ENCODE data around the gene OTOS. TPM values are rescaled to one million over a fixed set of nuclear protein-coding genes. Genes with fewer than 3 reads are reported as not detected.

OTOS gene
- total RNA-seq, 4 donors from 2014 or later: not detected

DNA sequence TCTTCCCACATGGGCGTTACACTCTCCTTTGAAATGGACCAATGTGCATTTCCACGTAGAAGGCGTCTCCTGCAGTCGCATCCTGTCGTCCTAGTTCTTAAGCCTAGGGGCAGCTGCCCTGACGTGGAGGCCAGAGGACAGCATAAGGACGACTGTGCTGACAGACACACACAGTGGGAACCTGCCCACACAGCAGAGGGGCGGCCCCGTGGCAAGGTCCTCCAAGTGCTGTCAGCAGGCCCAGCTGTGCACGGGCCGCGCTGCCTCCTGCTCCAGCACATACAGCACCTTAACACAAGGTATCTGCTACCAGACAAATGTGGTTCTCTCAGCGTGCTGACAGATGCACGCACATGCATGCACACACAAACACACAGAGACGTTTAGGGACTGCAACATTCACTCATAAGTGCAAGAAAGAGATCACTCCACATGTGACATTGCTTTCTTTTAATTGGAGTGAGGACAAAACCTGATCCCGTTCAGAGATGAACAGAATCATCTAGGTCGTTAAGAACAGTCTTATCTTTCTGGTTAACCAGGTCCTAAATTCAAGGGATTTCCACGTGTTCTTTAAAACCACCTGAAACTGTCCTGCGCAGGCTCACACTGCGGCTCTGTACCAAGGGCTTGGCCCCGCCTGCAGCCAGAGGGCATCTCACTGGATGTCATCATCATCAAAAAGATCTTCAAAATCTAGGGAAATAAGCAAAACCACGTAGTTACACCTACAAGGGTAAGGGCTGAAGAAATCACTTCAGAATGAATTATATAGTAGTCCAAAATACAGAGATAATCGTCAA is 9.9 kb downstream of the OTOS start:
- Histone ChIP-seq H3K36me3 (peaks cover 64% of the 10 kb centered on the region), H3K4me3 (no peak overlapping the region), H3K9me3 (no peaks in the 10 kb centered on the region), H3K4me1 (peaks cover 24% of the 10 kb centered on the region), H3K27me3 (no peaks in the 10 kb centered on the region), H3K27ac (no peak overlapping the region)
- DNase-seq (ENCODE audit: low spot score in 2 of 2): peak; percentile 29 to 33
- WGBS: 91% methylated on average over 22 of the region's 23 CpGs
- TF ChIP-seq POLR2AphosphoS5 (IDR thresholded peaks at IDR 0.05) (no peak), EP300 (IDR thresholded peaks at IDR 0.05) (no peak)
- TF ChIP-seq, protein P1, sequence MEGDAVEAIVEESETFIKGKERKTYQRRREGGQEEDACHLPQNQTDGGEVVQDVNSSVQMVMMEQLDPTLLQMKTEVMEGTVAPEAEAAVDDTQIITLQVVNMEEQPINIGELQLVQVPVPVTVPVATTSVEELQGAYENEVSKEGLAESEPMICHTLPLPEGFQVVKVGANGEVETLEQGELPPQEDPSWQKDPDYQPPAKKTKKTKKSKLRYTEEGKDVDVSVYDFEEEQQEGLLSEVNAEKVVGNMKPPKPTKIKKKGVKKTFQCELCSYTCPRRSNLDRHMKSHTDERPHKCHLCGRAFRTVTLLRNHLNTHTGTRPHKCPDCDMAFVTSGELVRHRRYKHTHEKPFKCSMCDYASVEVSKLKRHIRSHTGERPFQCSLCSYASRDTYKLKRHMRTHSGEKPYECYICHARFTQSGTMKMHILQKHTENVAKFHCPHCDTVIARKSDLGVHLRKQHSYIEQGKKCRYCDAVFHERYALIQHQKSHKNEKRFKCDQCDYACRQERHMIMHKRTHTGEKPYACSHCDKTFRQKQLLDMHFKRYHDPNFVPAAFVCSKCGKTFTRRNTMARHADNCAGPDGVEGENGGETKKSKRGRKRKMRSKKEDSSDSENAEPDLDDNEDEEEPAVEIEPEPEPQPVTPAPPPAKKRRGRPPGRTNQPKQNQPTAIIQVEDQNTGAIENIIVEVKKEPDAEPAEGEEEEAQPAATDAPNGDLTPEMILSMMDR (IDR thresholded peaks at IDR 0.05): no peak

DNA sequence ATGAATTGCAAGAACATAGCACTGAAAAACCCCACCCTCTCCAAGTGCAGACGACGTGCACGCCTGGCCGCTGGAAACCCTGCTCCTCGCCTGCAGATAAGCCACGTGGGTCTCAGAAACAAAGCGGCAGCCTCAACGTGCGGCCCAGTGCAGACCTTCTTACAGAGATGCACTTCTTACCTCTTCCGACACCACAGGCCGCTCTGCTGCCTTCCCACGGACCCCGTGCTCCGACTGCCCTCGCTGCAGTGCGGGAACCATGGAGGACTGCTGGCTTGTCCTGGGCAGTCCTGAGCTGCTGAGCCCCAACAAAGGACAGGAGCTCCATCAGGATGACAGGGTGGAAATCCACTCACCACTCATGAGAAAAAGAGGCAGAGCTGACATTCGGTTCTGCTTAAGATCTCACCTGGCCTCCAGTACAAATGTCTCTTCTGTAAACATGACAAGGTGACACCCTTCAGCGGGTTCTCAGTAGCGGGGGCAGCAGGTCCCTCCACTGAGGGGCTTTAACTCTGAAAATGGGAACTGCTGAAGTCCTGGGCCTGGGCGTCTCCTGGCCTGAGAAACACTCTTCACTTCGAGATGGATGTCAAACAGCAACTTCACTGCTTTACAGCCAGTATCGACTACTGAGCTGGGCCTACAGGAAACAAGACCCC is 10.6 kb downstream of the OTOS start:
- Histone ChIP-seq H3K36me3 (peaks cover 64% of the 10 kb centered on the region), H3K27me3 (no peaks in the 10 kb centered on the region), H3K4me1 (peaks cover 17% of the 10 kb centered on the region), H3K9me3 (no peaks in the 10 kb centered on the region), H3K27ac (no peak overlapping the region), H3K4me3 (no peak overlapping the region)
- TF ChIP-seq EP300 (IDR thresholded peaks at IDR 0.05): no peak
- TF ChIP-seq, protein P1 (IDR thresholded peaks at IDR 0.05): no peak
- TF ChIP-seq POLR2AphosphoS5 (IDR thresholded peaks at IDR 0.05): no peak
- TF ChIP-seq POLR2A (IDR thresholded peaks at IDR 0.05): no peak
- 96% methylated on average over 18 of the region's 22 CpGs for WGBS
- peak; percentile 52 to 54 for DNase-seq (ENCODE audit: low spot score in 2 of 2)

DNA sequence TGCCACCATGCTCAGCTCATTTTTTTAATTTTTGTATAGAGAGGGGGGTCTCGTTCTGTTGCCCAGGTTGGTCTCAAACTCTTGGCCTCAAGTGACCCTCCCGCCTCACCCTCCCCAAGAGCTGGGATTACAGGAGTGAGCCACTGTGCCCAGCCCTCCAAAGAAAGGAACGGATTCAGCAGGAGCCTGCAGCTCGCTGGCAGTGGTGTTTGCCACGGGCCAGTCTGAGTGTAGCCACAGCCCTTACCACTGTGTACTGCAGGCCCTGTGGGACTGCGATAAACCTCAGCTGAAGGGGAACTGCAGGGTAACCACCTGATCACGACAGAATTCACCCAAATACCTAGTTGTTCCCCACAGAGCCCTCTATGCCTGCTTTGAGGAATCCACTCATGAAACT is 11.1 kb downstream of the OTOS start:
- peaks cover 64% of the 10 kb centered on the region for H3K36me3 ChIP-seq

DNA sequence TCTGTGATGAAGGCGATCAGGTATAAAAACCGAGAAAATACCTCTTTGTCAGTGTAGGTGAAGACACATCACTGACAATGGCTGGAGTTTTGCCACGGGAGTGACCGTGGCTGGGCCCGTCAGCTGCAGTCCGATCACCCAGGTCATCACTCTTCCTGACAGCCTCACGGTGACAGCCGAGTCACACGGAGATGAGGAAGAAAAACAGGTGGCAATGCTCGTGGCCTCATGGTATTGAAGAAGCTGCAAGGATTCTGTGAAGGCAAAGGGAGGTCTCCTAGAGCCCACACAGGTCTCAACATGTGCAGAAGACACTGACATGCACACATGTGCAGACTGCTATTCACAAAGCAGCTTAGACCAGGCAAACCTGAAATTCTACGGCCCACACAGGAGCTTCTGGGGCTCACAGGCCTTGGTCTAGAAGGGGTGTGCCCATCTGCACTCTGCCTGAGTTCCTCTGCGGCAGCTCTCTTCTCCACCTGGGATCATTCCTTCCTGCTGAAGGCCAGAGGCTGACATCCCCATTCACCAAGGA is 11.8 kb downstream of the OTOS start:
- Histone ChIP-seq H3K9me3 (no peaks in the 10 kb centered on the region), H3K27me3 (no peaks in the 10 kb centered on the region), H3K36me3 (peaks cover 64% of the 10 kb centered on the region), H3K27ac (no peak overlapping the region), H3K4me3 (no peak overlapping the region), H3K4me1 (peaks cover 7% of the 10 kb centered on the region)
- 66% methylated on average over 10 of the region's 12 CpGs for WGBS
- TF ChIP-seq, protein P1 (IDR thresholded peaks at IDR 0.05): no peak
- peak in 1 of 2 donors; percentile 48 for DNase-seq (ENCODE audit: low spot score in 2 of 2)

More for the DNA sequence above, 11.1 kb downstream of the OTOS start:
- Histone ChIP-seq H3K4me3 (no peak overlapping the region), H3K27ac (no peak overlapping the region), H3K9me3 (no peaks in the 10 kb centered on the region), H3K27me3 (no peaks in the 10 kb centered on the region), H3K4me1 (peaks cover 11% of the 10 kb centered on the region)
- TF ChIP-seq EP300 (IDR thresholded peaks at IDR 0.05) (no peak), POLR2AphosphoS5 (IDR thresholded peaks at IDR 0.05) (no peak), POLR2A (IDR thresholded peaks at IDR 0.05) (no peak)
- TF ChIP-seq, protein P1 (IDR thresholded peaks at IDR 0.05): no peak
- DNase-seq (ENCODE audit: low spot score in 2 of 2): peak in 1 of 2 donors; percentile 64
- WGBS: 94% methylated on average over 3 of the region's 7 CpGs
